GM06990 (cell line): Measurements from ENCODE around the gene SYT1.

Experiments
- DNase-seq: peaks from one replicate; pipeline ENCODE4 v3.0.0-alpha.2; 2011; ENCODE audit not compliant: insufficient read length; ENCODE audit errors: extremely low read depth
- H3K27me3 ChIP-seq: replicated peaks from 2 replicates; pipeline ENCODE4 v1.6.0; 2011; ENCODE audit warnings: low read length; ENCODE audit not compliant: control insufficient read depth, insufficient read depth
- H3K36me3 ChIP-seq: 2 replicates; pipeline ENCODE4 v1.5.1; 2011; ENCODE audit warnings: low read length; ENCODE audit not compliant: control insufficient read depth, insufficient read depth
- H3K4me3 ChIP-seq: replicated peaks from 2 replicates; pipeline ENCODE4 v1.5.1; 2011; ENCODE audit warnings: low read depth, mild to moderate bottlenecking, control low read depth, low read length
- TF ChIP-seq, protein P1 (sequence below): IDR thresholded peaks from 2 replicates; pipeline ENCODE4 v1.5.1; 2011; ENCODE audit warnings: low read length, control low read depth, mild to moderate bottlenecking, inconsistent platforms; ENCODE audit not compliant: insufficient read depth, poor library complexity, severe bottlenecking

SYT1 gene

DNA sequence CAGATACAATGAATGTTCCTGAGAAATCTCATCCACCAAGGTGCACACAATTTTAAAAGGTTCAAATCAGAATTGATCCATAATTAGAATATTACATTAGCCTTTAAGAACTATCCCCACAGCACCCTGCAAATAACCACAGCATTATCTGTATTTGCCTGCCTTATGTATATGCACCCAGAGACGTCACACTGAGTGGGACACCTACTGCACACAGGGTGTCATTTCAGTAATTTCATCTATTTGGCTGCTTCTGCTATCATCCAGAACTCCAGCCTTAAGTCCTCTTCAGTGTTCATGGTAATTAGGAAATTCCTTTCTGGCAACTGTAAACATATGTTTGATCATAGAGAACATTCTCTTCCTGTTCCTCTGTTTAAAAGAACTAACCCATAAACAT is 298.4 kb downstream of the SYT1 start:
- TF ChIP-seq, protein P1, sequence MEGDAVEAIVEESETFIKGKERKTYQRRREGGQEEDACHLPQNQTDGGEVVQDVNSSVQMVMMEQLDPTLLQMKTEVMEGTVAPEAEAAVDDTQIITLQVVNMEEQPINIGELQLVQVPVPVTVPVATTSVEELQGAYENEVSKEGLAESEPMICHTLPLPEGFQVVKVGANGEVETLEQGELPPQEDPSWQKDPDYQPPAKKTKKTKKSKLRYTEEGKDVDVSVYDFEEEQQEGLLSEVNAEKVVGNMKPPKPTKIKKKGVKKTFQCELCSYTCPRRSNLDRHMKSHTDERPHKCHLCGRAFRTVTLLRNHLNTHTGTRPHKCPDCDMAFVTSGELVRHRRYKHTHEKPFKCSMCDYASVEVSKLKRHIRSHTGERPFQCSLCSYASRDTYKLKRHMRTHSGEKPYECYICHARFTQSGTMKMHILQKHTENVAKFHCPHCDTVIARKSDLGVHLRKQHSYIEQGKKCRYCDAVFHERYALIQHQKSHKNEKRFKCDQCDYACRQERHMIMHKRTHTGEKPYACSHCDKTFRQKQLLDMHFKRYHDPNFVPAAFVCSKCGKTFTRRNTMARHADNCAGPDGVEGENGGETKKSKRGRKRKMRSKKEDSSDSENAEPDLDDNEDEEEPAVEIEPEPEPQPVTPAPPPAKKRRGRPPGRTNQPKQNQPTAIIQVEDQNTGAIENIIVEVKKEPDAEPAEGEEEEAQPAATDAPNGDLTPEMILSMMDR, result no peak
- no peak for DNase-seq
- Histone ChIP-seq H3K36me3 (no peaks in the 10 kb centered on the region), H3K4me3 (no peak overlapping the region), H3K27me3 (no peaks in the 10 kb centered on the region)

- Histone ChIP-seq H3K36me3 (no peaks in the 10 kb centered on the region), H3K27me3 (no peaks in the 10 kb centered on the region), H3K4me3 (no peak overlapping the region)
- TF ChIP-seq, protein P1, result no peak
- DNase-seq, result no peak
Observed at GRCh38 chr12:79164890-79165289, 300.3 kb downstream of the SYT1 start.

DNA sequence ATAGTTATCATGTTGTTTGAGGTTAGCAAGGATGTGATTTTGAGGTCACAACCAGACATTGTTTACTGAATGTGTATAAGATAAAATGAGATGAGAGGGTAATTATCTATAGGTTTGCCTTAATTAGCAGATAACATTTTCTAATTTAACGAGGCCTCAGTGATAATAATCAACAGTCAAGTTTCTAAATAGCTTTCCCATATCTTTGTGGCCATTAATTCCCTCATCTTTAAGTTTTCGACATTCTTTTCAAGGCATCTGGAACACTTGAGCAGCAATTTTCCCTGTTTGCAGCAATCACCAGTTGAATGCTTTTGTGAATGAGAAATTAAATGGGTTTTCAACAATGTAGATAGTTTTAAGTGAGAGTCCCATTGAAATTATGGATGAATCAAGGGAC is 304.1 kb downstream of the SYT1 start:
- Histone ChIP-seq H3K36me3 (no peaks in the 10 kb centered on the region), H3K4me3 (no peak overlapping the region), H3K27me3 (no peaks in the 10 kb centered on the region)
- TF ChIP-seq, protein P1, result no peak
- DNase-seq, result no peak

DNA sequence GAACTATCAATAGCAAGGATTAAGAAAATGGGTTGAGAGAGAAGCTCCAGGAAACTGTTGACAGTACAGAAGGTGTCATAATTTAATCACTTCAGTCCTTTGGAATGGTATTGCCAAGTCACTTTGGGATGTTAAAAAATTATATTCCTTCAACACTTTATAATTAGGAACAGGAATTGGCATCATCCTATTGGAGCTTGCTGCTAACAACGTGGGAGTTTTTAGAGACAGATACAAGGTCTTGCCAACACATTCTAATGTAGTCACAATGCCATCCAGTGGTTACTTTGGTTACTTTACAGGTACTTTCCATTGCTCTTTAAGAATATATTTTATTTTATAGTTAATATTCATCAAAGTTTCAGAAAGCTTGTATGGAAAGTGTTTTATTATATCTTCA is 310.1 kb downstream of the SYT1 start:
- DNase-seq, result no peak
- Histone ChIP-seq H3K4me3 (no peak overlapping the region), H3K36me3 (no peaks in the 10 kb centered on the region), H3K27me3 (no peaks in the 10 kb centered on the region)
- TF ChIP-seq, protein P1, result peak; percentile 27

- Histone ChIP-seq H3K27me3 (no peaks in the 10 kb centered on the region; the same call in 1 of the 2 replicates), H3K36me3 (no peaks in the 10 kb centered on the region), H3K4me3 (no peak overlapping the region)
- TF ChIP-seq, protein P1, result no peak
- DNase-seq, result no peak
Observed at GRCh38 chr12:79183003-79183402, 318.4 kb downstream of the SYT1 start.

DNA sequence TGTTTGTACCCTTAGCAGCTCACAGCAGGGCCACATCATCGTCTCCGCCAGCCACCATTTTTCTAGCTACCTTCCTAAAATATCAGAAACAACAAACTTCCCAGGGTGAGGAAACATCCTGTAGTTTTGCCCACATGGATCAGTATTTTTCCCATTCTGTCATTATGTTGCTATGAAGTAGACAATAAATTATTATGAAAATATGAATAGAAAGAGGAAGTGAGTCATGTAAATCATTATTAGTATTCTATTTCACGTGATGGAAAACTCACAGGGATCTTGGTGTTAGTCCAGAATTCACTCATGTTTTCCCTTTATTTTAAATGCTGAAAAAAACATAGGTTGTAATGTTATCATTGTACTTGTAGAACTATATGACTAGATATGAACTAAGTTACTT is 319.4 kb downstream of the SYT1 start:
- DNase-seq, result no peak
- TF ChIP-seq, protein P1, result no peak
- no peak overlapping the region for H3K4me3 ChIP-seq
- H3K27me3 ChIP-seq, result no peaks in the 10 kb centered on the region; the same call in 1 of the 2 replicates
- no peaks in the 10 kb centered on the region for H3K36me3 ChIP-seq
